ENCODE data around the gene OBSCN.
A peak's percentile ranks its signal among the peaks of the same experiment; 100 is the strongest.

DNA sequence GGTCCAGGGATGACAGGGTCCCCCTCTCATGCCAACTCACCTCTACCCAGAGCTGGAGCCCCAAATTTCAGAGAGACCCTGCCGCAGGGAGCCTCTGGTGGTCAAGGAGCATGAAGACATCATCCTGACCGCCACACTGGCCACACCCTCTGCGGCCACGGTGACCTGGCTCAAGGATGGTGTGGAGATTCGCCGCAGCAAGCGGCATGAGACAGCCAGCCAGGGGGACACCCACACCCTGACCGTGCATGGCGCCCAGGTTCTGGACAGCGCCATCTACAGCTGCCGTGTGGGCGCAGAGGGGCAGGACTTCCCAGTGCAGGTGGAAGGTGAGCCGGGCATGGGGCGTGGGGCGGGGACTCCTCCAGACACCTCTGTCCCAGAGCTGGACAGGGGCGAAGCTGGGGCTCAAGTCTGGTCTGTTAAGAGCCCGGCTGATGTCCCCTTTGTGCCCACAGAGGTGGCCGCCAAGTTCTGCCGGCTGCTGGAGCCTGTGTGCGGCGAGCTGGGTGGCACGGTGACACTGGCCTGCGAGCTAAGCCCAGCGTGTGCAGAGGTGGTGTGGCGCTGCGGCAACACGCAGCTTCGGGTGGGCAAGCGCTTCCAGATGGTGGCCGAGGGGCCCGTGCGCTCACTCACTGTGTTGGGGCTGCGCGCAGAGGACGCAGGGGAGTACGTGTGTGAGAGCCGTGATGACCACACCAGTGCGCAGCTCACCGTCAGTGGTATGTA lies 66.0 kb downstream of the OBSCN start:
- peak; percentile 36; the same call in 1 of the 2 replicates for TF ChIP-seq CTCF (IDR thresholded peaks at IDR 0.05)
- no peak for TF ChIP-seq SIN3A (IDR thresholded peaks at IDR 0.05; ENCODE audit: borderline replicate concordance, insufficient read depth, low read depth, low read length)
- no peak for TF ChIP-seq TCF7L2 (IDR thresholded peaks at IDR 0.05; ENCODE audit: low read depth, low read length)
- TF ChIP-seq, protein P1, sequence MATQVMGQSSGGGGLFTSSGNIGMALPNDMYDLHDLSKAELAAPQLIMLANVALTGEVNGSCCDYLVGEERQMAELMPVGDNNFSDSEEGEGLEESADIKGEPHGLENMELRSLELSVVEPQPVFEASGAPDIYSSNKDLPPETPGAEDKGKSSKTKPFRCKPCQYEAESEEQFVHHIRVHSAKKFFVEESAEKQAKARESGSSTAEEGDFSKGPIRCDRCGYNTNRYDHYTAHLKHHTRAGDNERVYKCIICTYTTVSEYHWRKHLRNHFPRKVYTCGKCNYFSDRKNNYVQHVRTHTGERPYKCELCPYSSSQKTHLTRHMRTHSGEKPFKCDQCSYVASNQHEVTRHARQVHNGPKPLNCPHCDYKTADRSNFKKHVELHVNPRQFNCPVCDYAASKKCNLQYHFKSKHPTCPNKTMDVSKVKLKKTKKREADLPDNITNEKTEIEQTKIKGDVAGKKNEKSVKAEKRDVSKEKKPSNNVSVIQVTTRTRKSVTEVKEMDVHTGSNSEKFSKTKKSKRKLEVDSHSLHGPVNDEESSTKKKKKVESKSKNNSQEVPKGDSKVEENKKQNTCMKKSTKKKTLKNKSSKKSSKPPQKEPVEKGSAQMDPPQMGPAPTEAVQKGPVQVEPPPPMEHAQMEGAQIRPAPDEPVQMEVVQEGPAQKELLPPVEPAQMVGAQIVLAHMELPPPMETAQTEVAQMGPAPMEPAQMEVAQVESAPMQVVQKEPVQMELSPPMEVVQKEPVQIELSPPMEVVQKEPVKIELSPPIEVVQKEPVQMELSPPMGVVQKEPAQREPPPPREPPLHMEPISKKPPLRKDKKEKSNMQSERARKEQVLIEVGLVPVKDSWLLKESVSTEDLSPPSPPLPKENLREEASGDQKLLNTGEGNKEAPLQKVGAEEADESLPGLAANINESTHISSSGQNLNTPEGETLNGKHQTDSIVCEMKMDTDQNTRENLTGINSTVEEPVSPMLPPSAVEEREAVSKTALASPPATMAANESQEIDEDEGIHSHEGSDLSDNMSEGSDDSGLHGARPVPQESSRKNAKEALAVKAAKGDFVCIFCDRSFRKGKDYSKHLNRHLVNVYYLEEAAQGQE (IDR thresholded peaks at IDR 0.05; ENCODE audit: insufficient read depth in 1 of 2, low read depth in 2 of 2, low read length in 1 of 2), result no peak
